B cell (primary cell): ENCODE results near the gene SCAMP1. TPM values are rescaled to one million over a fixed set of nuclear protein-coding genes. Genes with fewer than 3 reads are reported as not detected.
A peak's percentile ranks its signal among the peaks of the same experiment; 100 is the strongest.

Experiments
- ATAC-seq: fragments of 200-7000 bp; cut with Tn5 transposase; one replicate; pipeline ENCODE4 v1.10.0; 2021; ENCODE audit warnings: low read depth, mild to moderate bottlenecking, moderate number of reproducible peaks, moderate library complexity
- CTCF ChIA-PET: fragments of 350-600 bp; sonication (Branson Sonifier 250); formaldehyde crosslinking; loops from one replicate; lab custom pipeline; 2021; ENCODE audit warnings: antibody characterized with exemption, inconsistent platforms; lab: Charles Lee
- POLR2A ChIA-PET: fragments of 350-600 bp; sonication (Branson Sonifier 250); formaldehyde crosslinking; loops from one replicate; lab custom pipeline; 2021; ENCODE audit warnings: antibody characterized with exemption; lab: Charles Lee
- DNase-seq: peaks from one replicate; pipeline ENCODE4 v3.0.0; 2013
- H2AFZ ChIP-seq: 2 replicates; pipeline ENCODE4 v1.6.1; 2012; ENCODE audit warnings: mild to moderate bottlenecking, low read depth, low read length; ENCODE audit not compliant: insufficient read depth, poor library complexity, severe bottlenecking
- H3K27ac ChIP-seq, 2 donors: 1 replicate in 1 of 2; 2 replicates in 1 of 2; pipeline ENCODE4 v1.5.1; 2012 to 2013; ENCODE audit warnings: low read length in 2 of 2, mild to moderate bottlenecking in 2 of 2, moderate library complexity in 1 of 2
- H3K27me3 ChIP-seq, 4 experiments: fragments of 200-600 bp in 1 of 4; sonication (generic) in 1 of 4; replicated peaks in 1 of 4; 1 replicate in 2 of 4; 2 replicates in 2 of 4; pipeline versions ENCODE4 v1.6.1 to v1.7.0; 2013 to 2016; ENCODE audit warnings: low read length in 3 of 4, mild to moderate bottlenecking in 2 of 4, mixed read lengths in 1 of 4, moderate library complexity in 1 of 4; ENCODE audit not compliant: insufficient read depth in 4 of 4, control insufficient read depth in 3 of 4; ENCODE audit errors: control extremely low read depth in 1 of 4
- H3K36me3 ChIP-seq, 2 experiments: replicated peaks in 1 of 2; 1 replicate in 1 of 2; 2 replicates in 1 of 2; pipeline versions ENCODE4 v1.6.1 to v1.7.1; 2013; ENCODE audit warnings: low read length in 1 of 2; ENCODE audit not compliant: insufficient read depth in 2 of 2, control insufficient read depth in 1 of 2; ENCODE audit errors: control extremely low read depth in 1 of 2, extremely low read depth in 1 of 2
- H3K4me1 ChIP-seq, 2 donors: fragments of 200-600 bp in 1 of 2; sonication (generic) in 1 of 2; 1 replicate in 1 of 2; 2 replicates in 1 of 2; pipeline versions ENCODE4 v1.5.1 to v1.6.1; 2013 to 2017; ENCODE audit warnings: low read length in 2 of 2; ENCODE audit not compliant: control insufficient read depth in 2 of 2, insufficient read depth in 2 of 2
- H3K4me2 ChIP-seq: replicated peaks from 2 replicates; pipeline ENCODE3; 2012; ENCODE audit warnings: mild to moderate bottlenecking, low read depth, low read length; ENCODE audit not compliant: poor library complexity, severe bottlenecking
- H3K4me3 ChIP-seq, 5 experiments: fragments of 200-600 bp in 1 of 5; sonication (generic) in 1 of 5; 1 replicate in 3 of 5; 2 replicates in 2 of 5; pipeline versions ENCODE4 v1.5.1 to v1.7.0; 2011 to 2016; ENCODE audit warnings: low read length in 4 of 5, mild to moderate bottlenecking in 4 of 5, low read depth in 2 of 5, control low read depth in 1 of 5, moderate library complexity in 1 of 5; ENCODE audit not compliant: insufficient read depth in 1 of 5; ENCODE audit errors: control extremely low read depth in 1 of 5, extremely low read depth in 1 of 5
- H3K79me2 ChIP-seq: fragments of 200-600 bp; sonication (generic); one replicate; pipeline ENCODE4 v1.6.0; 2016; ENCODE audit warnings: low read length; ENCODE audit not compliant: control insufficient read depth, insufficient read depth
- H3K9ac ChIP-seq: fragments of 200-600 bp; sonication (generic); 2 replicates; pipeline ENCODE4 v1.6.1; 2017; ENCODE audit warnings: mild to moderate bottlenecking, low read length, moderate library complexity
- H3K9me3 ChIP-seq, 3 donors: one replicate each; pipeline versions ENCODE4 v1.6.1 to v1.7.1; 2013; ENCODE audit warnings: low read length in 2 of 3; ENCODE audit not compliant: control insufficient read depth in 2 of 3, insufficient read depth in 1 of 3; ENCODE audit errors: control extremely low read depth in 1 of 3
- H4K20me1 ChIP-seq: 2 replicates; pipeline ENCODE4 v1.6.0; 2012; ENCODE audit warnings: mild to moderate bottlenecking, low read length; ENCODE audit not compliant: insufficient read depth, control insufficient read depth, poor library complexity, severe bottlenecking
- H3K27ac Mint-ChIP-seq: one replicate; pipeline ENCODE4 v1.8.0; 2021; ENCODE audit warnings: mixed read lengths
- H3K27me3 Mint-ChIP-seq: one replicate; pipeline ENCODE4 v1.8.0; 2021; ENCODE audit warnings: mixed read lengths
- H3K4me1 Mint-ChIP-seq: one replicate; pipeline ENCODE4 v1.8.0; 2021; ENCODE audit warnings: mixed read lengths
- H3K4me3 Mint-ChIP-seq: one replicate; pipeline ENCODE4 v1.8.0; 2021; ENCODE audit warnings: mixed read lengths
- H3K9me3 Mint-ChIP-seq: one replicate; pipeline ENCODE4 v1.8.0; 2022; ENCODE audit warnings: mixed read lengths; ENCODE audit not compliant: insufficient read depth
- EZH2 ChIP-seq: IDR thresholded peaks from 2 replicates; pipeline ENCODE4 v1.6.1; 2012; ENCODE audit warnings: borderline replicate concordance, low read depth, mild to moderate bottlenecking, moderate library complexity, low read length; ENCODE audit not compliant: insufficient read depth, poor library complexity, severe bottlenecking
- WGBS: methylation state at CpG from one replicate; pipeline ENCODE4 v1.1.5; 2013; ENCODE audit warnings: missing lambda C conversion rate; ENCODE audit not compliant: insufficient coverage; 5-methylcytosine and 5-hydroxymethylcytosine counted together
- intact Hi-C: fragments of 100-400 bp; cut with micrococcal nuclease; formaldehyde crosslinking; loops from one replicate; pipeline ENCODE4 v1.10.0; 2022
- polyA minus RNA-seq: library from RNA; depleted of rRNA, polyadenylated mRNA; stranded (reverse); fragments of >200 nt; gene quantifications from 2 replicates; pipeline ENCODE4 v1.2.3, GENCODE V29; 2012
- polyA plus RNA-seq: library from polyadenylated mRNA; depleted of rRNA; stranded (reverse); fragments of >200 nt; gene quantifications from 2 replicates; pipeline ENCODE4 v1.2.3, GENCODE V29; 2012
- total RNA-seq, 2 donors: library from RNA; stranded (reverse); fragments of 120-200 nt in 1 of 2; gene quantifications; 1 replicate in 1 of 2; 2 replicates in 1 of 2; pipeline versions ENCODE4 v1.2.3 to v1.2.4, GENCODE V29; 2013 to 2022
- TF ChIP-seq, protein P1 (sequence below): fragments of 200-600 bp; IDR thresholded peaks from one replicate; pipeline ENCODE4 v1.8.0; 2022; ENCODE audit warnings: antibody characterized with exemption, mild to moderate bottlenecking

Gene SCAMP1, protein sequence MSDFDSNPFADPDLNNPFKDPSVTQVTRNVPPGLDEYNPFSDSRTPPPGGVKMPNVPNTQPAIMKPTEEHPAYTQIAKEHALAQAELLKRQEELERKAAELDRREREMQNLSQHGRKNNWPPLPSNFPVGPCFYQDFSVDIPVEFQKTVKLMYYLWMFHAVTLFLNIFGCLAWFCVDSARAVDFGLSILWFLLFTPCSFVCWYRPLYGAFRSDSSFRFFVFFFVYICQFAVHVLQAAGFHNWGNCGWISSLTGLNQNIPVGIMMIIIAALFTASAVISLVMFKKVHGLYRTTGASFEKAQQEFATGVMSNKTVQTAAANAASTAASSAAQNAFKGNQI
- total RNA-seq: 18.4 and 25.4 TPM in 2 replicates
- total RNA-seq (2013): 28.0 TPM
- polyA plus RNA-seq: 3.8 and 6.5 TPM in 2 replicates
- polyA minus RNA-seq: 15.2 and 20.5 TPM in 2 replicates

DNA sequence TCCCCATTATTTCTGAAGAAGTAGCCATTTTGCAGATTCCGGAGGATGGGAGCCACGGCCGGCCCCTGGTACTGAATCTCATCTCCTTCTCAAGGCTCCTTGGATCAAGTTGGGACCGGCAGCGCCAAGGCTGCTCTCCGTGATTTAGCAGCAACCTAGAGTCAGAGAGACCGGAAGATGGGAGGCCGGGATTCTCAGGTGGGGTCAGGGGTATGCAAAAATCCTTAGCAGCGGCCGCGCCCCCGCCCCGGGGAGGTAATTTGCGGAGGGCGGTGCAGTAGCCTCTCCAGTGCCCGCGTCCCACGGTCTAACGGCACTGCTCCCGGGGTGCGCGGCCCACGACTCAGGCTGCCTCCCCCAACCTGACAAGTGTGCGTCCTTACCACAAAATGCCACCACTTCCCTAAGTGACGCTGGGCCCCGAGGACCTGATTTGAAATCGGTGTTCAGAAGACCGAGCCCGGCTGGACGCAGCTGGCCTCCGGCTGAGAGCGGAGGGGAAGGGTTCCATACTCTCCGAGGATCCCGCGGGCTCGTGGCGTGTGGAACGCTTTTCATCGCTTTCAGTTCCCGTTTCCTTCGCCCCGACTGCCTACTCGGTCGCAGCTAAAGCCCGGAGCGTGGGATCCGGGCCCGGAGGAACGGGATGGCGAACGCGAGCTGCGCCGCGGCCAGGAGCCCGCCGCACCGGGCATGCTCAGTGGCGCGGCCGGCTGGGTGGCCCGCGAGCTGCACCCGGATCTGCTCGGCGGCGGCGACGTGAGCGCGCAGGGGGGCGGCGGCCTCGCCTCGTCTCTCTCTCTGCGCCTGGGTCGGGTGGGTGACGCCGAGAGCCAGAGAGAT lies at the start of gene SCAMP1:
SCAMP1 (plus strand) TSS at position 787 of the 843 bp plus-strand sequence; CDS start at position 842, 55 bp downstream.
- Mint-ChIP-seq H3K27me3 (no peaks in the 10 kb centered on the region), H3K9me3 (no peaks in the 10 kb centered on the region), H3K27ac (peak within 1 kb of the TSS; percentile 90), H3K4me1 (peaks cover 37% of the 10 kb centered on the region), H3K4me3 (peak within 1 kb of the TSS; percentile 93)
- WGBS: 0% methylated on average over 78 of the region's 79 CpGs
- H3K36me3 ChIP-seq: no peaks in the 10 kb centered on the region
- no peaks in the 10 kb centered on the region for H3K9me3 ChIP-seq
- peak; percentile 87 for ATAC-seq
- TF ChIP-seq EZH2: no peak
- TF ChIP-seq, protein P1, sequence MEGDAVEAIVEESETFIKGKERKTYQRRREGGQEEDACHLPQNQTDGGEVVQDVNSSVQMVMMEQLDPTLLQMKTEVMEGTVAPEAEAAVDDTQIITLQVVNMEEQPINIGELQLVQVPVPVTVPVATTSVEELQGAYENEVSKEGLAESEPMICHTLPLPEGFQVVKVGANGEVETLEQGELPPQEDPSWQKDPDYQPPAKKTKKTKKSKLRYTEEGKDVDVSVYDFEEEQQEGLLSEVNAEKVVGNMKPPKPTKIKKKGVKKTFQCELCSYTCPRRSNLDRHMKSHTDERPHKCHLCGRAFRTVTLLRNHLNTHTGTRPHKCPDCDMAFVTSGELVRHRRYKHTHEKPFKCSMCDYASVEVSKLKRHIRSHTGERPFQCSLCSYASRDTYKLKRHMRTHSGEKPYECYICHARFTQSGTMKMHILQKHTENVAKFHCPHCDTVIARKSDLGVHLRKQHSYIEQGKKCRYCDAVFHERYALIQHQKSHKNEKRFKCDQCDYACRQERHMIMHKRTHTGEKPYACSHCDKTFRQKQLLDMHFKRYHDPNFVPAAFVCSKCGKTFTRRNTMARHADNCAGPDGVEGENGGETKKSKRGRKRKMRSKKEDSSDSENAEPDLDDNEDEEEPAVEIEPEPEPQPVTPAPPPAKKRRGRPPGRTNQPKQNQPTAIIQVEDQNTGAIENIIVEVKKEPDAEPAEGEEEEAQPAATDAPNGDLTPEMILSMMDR: peak; percentile 18
- peak within 1 kb of the TSS; percentile 96 for H3K9ac ChIP-seq
- H3K27me3 ChIP-seq: no peaks in the 10 kb centered on the region
- peaks cover 20 to 22% of the 10 kb centered on the region in 2 donors for H3K4me1 ChIP-seq
- peak within 1 kb of the TSS; percentile 92 for H2AFZ ChIP-seq
- ChIA-PET POLR2A (interaction anchor here (0.6 to 4.0 kb wide), 6 partner anchors 62 to 1154 kb away, joined by 3 to 82 read pairs (median 4); partner anchors contain the start of genes AP3B1 and HOMER1), CTCF (interaction anchor here (0.7 to 5.5 kb wide), 3 partner anchors 65 to 1896 kb away, joined by 3 to 101 read pairs (median 6); partner anchors contain the start of genes AP3B1 and ARSB)
- intact Hi-C loops: loop anchor here (1.0 to 5.0 kb wide), 10 partner anchors 65 to 1897 kb away; partner anchors contain the start of genes ARSB, HOMER1, LHFPL2 and SERINC5
- H4K20me1 ChIP-seq: peaks cover 13% of the 10 kb centered on the region
- peaks cover 25% of the 10 kb centered on the region for H3K79me2 ChIP-seq
- peak within 1 kb of the TSS; percentile 81 to 85 for H3K27ac ChIP-seq
- DNase-seq: peak; percentile 97
- peak within 1 kb of the TSS; percentile 83 for H3K4me2 ChIP-seq
- peak within 1 kb of the TSS; percentile 67 to 99 (median 88) for H3K4me3 ChIP-seq
